Non-pigmented ciliary epithelial cell (primary cell): Measurements from ENCODE around the gene UMAD1.
A peak's percentile ranks its signal among the peaks of the same experiment; 100 is the strongest.
"Not testable (repeated sequence)": the region's sequence is repeated elsewhere in the genome, so short reads cannot be mapped to it uniquely, and the experiment has no call there.

Experiments used
- DNase-seq: peaks from one replicate; pipeline ENCODE4 v3.0.0-alpha.2; 2010; ENCODE audit warnings: low read depth

Gene UMAD1

GRCh38 chr7:7798510-7798909 is 158.0 kb downstream of the UMAD1 start:
- no peak for DNase-seq

GRCh38 chr7:7799138-7799537 is 158.6 kb downstream of the UMAD1 start:
- DNase-seq, result peak; percentile 17

- no peak for DNase-seq
Observed at GRCh38 chr7:7802531-7802930, 162.0 kb downstream of the UMAD1 start.

- no peak for DNase-seq
Observed at GRCh38 chr7:7803715-7804178, 163.2 kb downstream of the UMAD1 start.

GRCh38 chr7:7804822-7805221 is 164.3 kb downstream of the UMAD1 start:
- not testable (repeated sequence) for DNase-seq

GRCh38 chr7:7805511-7806153 is 165.1 kb downstream of the UMAD1 start:
- DNase-seq, result no peak

GRCh38 chr7:7808156-7808555 is 167.6 kb downstream of the UMAD1 start:
- peak; percentile 20 for DNase-seq

GRCh38 chr7:7808626-7809025 is 168.1 kb downstream of the UMAD1 start:
- no peak for DNase-seq

- DNase-seq, result no peak
Observed at GRCh38 chr7:7810380-7810779, 169.8 kb downstream of the UMAD1 start.

- DNase-seq, result no peak
Observed at GRCh38 chr7:7810826-7811225, 170.3 kb downstream of the UMAD1 start.

- DNase-seq, result no peak
Observed at GRCh38 chr7:7812112-7812511, 171.6 kb downstream of the UMAD1 start.

- no peak for DNase-seq
Observed at GRCh38 chr7:7815395-7815794, 174.8 kb downstream of the UMAD1 start.

- DNase-seq, result no peak
Observed at GRCh38 chr7:7816084-7816483, 175.5 kb downstream of the UMAD1 start.

GRCh38 chr7:7816816-7817536 is 176.4 kb downstream of the UMAD1 start:
- DNase-seq, result no peak

GRCh38 chr7:7817748-7818147 is 177.2 kb downstream of the UMAD1 start:
- no peak for DNase-seq

GRCh38 chr7:7818179-7818578 is 177.6 kb downstream of the UMAD1 start:
- not testable (repeated sequence) for DNase-seq

- no peak for DNase-seq
Observed at GRCh38 chr7:7819442-7820247, 179.1 kb downstream of the UMAD1 start.

- DNase-seq, result no peak
Observed at GRCh38 chr7:7820409-7820808, 179.9 kb downstream of the UMAD1 start.

GRCh38 chr7:7820939-7821338 is 180.4 kb downstream of the UMAD1 start:
- no peak for DNase-seq

- no peak for DNase-seq
Observed at GRCh38 chr7:7821517-7821916, 181.0 kb downstream of the UMAD1 start.

- not testable (repeated sequence) for DNase-seq
Observed at GRCh38 chr7:7825294-7825693, 184.7 kb downstream of the UMAD1 start.

- no peak for DNase-seq
Observed at GRCh38 chr7:7829667-7830066, 189.1 kb downstream of the UMAD1 start.
